HepG2 (cell line): Measurements from ENCODE around the gene STYXL1.

Source experiments
- EP300 ChIP-seq, 3 experiments: sonication (generic) in 1 of 3; formaldehyde crosslinking in 1 of 3; IDR thresholded peaks; 2 replicates each; pipeline versions ENCODE4 v1.5.1 to v1.6.1; 2011 to 2020; ENCODE audit warnings: low read depth in 2 of 3, low read length in 2 of 3, borderline replicate concordance in 1 of 3, improper control_type of control experiment in 1 of 3, mild to moderate bottlenecking in 1 of 3, missing genetic modification reagents in 1 of 3, moderate library complexity in 1 of 3
- NBN ChIP-seq: fragments of 450-650 bp; conservative IDR thresholded peaks from 2 replicates; pipeline ENCODE4 v1.6.1; 2017
- NRL ChIP-seq: sonication (generic); formaldehyde crosslinking; IDR thresholded peaks from 2 replicates; pipeline ENCODE4 v1.5.0; 2020; ENCODE audit warnings: missing genetic modification reagents, mild to moderate bottlenecking, moderate library complexity, borderline replicate concordance
- ONECUT2 ChIP-seq: sonication (generic); formaldehyde crosslinking; IDR thresholded peaks from 2 replicates; pipeline ENCODE4 v1.4.0; 2020; ENCODE audit warnings: missing genetic modification reagents
- TF ChIP-seq, protein P1 (sequence below): sonication (generic); formaldehyde crosslinking; IDR thresholded peaks from 2 replicates; pipeline ENCODE4 v1.5.0; 2020; ENCODE audit warnings: mild to moderate bottlenecking, missing genetic modification reagents, moderate library complexity

DNA sequence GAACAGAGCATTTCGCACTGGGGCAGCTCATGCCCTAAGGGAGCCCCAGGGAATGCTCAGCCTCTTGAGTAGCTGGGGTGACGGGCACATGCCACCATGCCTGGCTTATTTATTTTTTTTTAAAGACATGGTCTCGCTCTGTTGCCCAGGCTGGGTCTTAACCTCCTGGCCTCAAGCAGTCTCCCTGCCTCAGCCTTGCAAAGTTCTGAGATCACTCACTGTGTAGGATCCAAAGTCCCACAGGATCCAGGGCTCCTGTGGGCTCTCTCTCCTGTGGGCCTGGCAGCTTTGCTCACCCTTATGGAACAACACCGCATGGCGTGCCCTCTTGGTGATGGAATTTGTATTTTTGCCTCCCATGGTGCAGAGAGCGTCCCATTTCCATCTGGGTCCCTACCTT, 87.4 kb downstream of the STYXL1 start:
- TF ChIP-seq NBN (no peak), EP300 (IDR thresholded peaks at IDR 0.05; ENCODE audit: low read depth in 2 of 2, low read length in 2 of 2) (no peak), EP300 (CRISPR knock-in tag; IDR thresholded peaks at IDR 0.05; ENCODE audit: borderline replicate concordance) (no peak), NRL (no peak), ONECUT2 (CRISPR knock-in tag) (no peak)
- TF ChIP-seq, protein P1, sequence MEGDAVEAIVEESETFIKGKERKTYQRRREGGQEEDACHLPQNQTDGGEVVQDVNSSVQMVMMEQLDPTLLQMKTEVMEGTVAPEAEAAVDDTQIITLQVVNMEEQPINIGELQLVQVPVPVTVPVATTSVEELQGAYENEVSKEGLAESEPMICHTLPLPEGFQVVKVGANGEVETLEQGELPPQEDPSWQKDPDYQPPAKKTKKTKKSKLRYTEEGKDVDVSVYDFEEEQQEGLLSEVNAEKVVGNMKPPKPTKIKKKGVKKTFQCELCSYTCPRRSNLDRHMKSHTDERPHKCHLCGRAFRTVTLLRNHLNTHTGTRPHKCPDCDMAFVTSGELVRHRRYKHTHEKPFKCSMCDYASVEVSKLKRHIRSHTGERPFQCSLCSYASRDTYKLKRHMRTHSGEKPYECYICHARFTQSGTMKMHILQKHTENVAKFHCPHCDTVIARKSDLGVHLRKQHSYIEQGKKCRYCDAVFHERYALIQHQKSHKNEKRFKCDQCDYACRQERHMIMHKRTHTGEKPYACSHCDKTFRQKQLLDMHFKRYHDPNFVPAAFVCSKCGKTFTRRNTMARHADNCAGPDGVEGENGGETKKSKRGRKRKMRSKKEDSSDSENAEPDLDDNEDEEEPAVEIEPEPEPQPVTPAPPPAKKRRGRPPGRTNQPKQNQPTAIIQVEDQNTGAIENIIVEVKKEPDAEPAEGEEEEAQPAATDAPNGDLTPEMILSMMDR, result no peak
